GM18861 (cell line): ENCODE data around the gene WDR27.
"Not testable (repeated sequence)": the region's sequence is repeated elsewhere in the genome, so short reads cannot be mapped to it uniquely, and the experiment has no call there.

ENCODE experiments used
- ATAC-seq: cut with Tn5 transposase; IDR thresholded peaks from one replicate; pipeline ENCODE4 v1.9.1; 2021; ENCODE audit not compliant: unreplicated experiment

The WDR27 gene

DNA sequence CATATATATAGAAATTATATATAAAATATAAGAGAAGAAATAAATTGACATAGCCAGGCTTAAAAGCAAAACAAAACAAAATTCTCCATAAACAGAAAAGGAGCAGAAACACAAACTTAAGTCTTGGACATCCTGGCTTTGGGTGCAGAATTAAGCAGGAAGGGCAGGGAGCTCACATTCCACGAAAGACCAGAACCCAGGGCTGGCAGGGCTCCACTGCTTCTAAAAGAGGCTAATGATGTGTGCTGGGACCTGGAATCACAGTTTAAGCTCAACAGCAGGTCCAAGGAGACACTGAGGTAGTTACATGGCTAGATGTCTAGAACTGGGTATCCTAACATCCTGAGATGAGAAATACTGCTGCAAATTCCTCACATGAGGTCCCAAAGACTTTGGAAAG lies 210.3 kb downstream of the WDR27 start:
- ATAC-seq: no peak

DNA sequence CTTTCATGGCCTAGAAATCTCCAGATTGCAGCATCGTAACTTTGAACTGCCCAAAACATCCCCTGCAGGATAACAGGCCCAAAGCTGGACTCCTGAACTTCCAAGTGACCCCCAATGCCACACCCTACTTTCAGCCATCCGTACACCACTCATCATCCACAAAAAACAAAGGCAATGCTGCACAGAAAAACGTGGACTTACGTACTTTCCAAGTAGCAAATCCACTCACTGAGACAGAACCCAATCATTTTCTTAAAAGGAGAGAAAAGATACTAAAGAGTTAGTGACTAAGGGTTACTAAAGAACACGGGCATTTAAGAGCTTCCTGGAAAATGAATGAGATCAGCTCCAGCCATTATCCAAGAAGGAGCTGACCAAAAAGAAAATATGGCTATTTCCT lies 211.0 kb downstream of the WDR27 start:
- no peak for ATAC-seq

- no peak for ATAC-seq
These were observed 211.6 kb downstream of the WDR27 start for GRCh38 chr6:169490246-169490641.

- ATAC-seq: no peak
These were observed 212.1 kb downstream of the WDR27 start for GRCh38 chr6:169489563-169490245.

DNA sequence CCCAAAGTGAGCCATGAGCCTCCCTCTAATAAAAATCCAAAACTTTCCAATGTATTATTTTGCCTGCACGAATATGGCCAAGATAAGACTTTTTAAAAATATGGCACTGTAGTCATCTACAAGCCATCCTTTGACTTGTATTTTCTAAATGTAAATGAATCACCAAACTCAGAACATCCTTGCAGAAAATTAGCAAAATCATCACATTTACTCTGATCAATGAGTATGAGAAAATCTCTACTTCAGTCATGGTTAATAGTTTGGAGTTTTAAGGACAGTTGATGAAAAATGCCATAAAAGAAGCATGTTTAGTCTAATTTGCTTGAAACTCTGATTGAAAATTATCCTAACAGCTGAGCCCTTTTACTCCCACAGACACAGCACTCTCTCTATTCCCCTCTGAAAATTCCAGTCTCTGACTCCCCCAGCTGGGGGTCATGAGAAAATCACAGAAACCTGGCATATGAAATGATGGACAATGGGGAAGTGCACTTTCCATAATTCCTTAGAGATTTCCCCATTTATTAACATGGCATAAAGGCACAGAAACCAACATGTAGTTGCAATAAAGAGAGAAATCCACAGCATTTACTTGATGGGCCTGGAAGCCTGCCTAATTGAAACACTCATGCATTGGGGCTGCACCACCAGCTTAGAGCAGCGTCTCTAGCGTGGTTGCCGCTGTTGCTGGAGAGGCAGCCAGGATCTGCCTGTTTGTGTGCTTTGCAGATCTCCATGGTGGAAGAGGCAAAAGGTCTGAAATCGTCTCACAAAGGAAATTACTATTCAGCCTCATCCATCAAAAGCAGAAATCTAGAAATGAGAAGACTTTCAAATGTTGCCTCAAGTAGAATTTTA lies 214.0 kb downstream of the WDR27 start:
- no peak for ATAC-seq

DNA sequence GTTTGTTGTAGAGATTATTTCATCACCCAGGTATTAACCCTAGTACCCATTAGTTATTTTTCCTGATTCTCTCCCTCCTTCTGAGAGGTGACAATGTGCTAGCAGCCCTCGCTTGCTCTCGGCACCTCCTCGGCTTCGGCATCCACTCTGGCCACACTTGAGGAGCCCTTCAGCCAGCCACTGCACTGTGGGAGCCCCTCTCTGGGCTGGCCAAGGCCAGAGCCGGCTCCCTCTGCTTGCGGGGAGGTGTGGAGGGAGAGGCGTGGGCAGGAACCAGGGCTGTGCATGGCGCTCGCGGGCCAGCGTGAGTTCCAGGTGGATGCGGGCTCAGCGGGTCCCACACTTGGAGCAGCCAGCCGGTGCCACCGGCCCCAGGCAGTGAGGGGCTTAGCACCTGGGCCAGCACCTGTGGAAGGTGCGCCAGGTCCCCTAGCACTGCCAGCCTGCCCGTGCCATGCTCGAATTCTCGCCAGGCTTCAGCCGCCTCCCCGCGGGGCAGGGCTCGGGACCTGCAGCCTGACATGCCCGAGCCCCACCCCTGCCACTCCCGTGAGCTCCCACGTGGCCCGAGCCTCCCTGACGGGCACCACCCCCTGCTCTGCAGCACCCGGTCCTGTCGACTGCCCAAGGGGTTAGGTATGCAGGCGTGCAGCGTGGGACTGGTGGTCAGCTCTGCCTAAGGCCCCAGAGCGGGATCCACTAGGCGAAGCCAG lies 221.9 kb downstream of the WDR27 start:
- no peak for ATAC-seq

- ATAC-seq: no peak
These were observed 227.5 kb downstream of the WDR27 start for GRCh38 chr6:169474362-169474761.

GRCh38 chr6:169473663-169474062 lies 228.2 kb downstream of the WDR27 start:
- no peak for ATAC-seq

DNA sequence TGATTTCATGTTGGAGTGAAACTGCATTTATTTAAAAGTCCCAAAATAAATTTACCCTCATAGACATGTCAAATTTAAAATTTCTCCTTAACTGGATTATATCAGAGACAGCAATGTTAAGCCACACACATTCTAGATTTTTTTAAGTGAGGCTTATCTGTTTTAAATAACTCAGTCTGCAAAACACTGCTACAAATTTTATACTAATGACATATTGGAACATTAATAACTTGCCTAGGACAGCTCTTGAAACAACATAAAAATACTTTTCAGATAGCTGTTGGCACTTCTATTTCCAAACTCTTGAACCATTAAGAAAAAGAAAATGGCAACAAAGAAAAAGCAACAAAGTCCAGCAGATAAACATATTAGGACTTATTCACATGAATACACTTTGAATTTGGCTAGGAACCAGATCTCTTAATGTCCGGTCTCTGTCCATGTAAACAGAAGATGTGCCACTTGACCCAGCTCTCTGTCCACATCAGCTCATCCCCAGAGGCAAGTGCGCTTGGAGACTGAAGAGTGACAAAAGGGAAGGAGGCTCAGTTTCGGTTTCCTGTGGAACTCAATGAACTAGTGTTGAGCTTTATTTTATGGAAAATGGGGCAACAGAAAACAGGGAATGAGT lies 228.9 kb downstream of the WDR27 start:
- no peak for ATAC-seq

DNA sequence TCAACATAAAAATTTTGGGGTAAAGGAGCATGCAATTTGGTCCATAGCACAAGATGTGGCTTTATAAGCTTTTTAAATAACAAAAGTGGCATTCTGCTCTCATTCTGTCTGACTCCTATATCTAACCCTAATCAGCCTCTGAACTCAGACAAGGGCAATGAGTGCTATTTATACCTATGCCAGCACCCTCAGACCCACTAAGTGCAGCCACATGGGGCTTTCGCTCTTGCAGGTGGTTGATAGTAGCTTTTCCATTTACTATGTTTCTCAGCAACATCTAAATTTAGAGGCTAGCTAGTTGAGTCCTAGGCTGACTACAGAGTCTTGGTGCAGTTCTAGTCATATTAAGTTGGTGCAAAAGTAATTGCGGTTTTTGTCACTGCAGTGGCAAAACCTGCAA lies 231.0 kb downstream of the WDR27 start:
- ATAC-seq: no peak

DNA sequence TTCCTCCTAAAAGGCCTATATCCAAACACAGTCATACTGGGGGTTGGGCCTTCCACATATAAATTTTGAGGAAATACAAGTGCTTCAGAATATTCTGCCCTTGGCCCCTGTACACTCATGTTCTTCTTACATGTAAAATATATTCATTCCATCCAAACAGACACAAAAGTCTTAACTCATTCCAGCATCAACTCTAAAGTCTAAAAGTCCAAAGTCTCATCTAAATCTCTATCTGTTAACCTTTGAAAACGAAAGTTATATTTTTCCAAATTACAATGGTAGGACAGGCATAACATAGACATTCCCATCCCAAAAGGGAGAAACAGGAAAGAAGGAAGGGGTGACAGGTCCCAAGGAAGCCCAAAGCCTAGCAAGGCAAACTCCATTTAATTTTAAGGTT lies 232.8 kb downstream of the WDR27 start:
- ATAC-seq: no peak

GRCh38 chr6:169467755-169468154 lies 234.1 kb downstream of the WDR27 start:
- not testable (repeated sequence) for ATAC-seq

GRCh38 chr6:169466256-169466655 lies 235.6 kb downstream of the WDR27 start:
- ATAC-seq: not testable (repeated sequence)

GRCh38 chr6:169457762-169458161 lies 244.1 kb downstream of the WDR27 start:
- ATAC-seq: no peak

GRCh38 chr6:169456840-169457239 lies 245.0 kb downstream of the WDR27 start:
- ATAC-seq: no peak

GRCh38 chr6:169455470-169455869 lies 246.4 kb downstream of the WDR27 start:
- no peak for ATAC-seq

DNA sequence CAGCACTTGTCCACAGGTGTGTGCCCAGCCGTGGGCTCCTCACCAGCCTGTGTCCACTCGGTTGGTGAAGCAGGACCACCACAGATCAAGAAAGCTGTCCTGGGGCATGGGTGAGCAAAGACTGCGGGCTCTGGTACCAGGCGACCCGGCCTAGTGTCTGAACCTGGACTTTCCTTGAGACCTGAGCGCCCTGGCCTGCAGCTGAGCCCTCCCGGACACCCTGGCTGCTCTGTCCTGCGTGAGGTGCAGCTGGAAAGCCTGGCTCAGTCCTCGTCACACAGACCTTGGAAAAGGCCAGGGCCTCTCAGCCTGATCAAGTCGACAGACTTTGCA lies 247.0 kb downstream of the WDR27 start:
- ATAC-seq: no peak

- ATAC-seq: no peak
These were observed 247.5 kb downstream of the WDR27 start for GRCh38 chr6:169454204-169454871.

DNA sequence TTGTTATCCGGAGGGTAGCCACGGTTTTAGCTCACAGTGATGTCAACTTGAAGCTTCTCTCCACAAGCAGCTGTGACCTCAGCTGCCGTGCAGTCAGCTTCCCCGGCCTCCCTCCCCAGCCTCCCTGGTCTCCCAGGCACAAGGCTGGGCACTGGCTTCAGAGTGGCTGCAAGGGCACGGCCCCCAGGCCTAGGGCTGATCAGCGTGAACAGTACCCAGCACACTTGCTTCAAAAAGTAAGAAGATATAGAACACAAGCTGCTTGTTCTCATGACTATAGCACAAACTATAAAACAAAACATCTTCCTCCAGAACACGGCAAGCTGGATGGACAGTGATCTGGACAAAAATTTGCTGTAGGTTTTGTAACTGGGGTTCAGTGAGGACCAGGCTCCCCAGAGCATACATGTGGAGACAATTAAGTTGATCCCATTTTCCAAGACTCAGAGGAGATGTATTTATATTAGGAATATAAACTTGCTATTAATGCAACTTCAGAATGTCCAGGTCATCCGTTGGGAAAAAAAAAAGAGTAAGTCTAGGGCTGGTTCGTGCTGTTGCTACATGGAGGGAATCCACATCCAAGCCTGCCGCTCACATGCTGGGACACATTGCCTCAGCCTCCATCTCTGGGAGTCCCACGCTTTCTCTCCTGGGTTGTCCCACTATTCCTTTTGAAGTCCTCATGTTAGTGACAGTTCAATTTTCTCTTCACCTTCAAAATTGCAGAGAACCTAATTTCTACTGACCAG lies 248.8 kb downstream of the WDR27 start:
- ATAC-seq: no peak
